T-helper 1 cell treated with Interleukin-12 subunit alpha and Interleukin-12 subunit beta and Interleukin-4 antibody, amounts not matched to agents 30 μg/mL and 1 μg/mL, for 36 hours (primary cell): ENCODE data around the gene STAT5B.
"Not testable (repeated sequence)": the region's sequence is repeated elsewhere in the genome, so short reads cannot be mapped to it uniquely, and the experiment has no call there.

Experiments
- H3K27ac Mint-ChIP-seq: one replicate; pipeline ENCODE4 v1.8.0; 2021; ENCODE audit warnings: mild to moderate bottlenecking, mixed read lengths
- H3K27me3 Mint-ChIP-seq: one replicate; pipeline ENCODE4 v1.8.0; 2021; ENCODE audit warnings: low read depth, mixed read lengths
- H3K36me3 Mint-ChIP-seq: one replicate; pipeline ENCODE4 v1.8.0; 2021; ENCODE audit warnings: low read depth, mixed read lengths
- H3K4me1 Mint-ChIP-seq: one replicate; pipeline ENCODE4 v1.8.0; 2021; ENCODE audit warnings: low read depth, mixed read lengths
- H3K4me3 Mint-ChIP-seq: one replicate; pipeline ENCODE4 v1.8.0; 2021; ENCODE audit warnings: mild to moderate bottlenecking, moderate library complexity, mixed read lengths
- H3K9me3 Mint-ChIP-seq: one replicate; pipeline ENCODE4 v1.8.0; 2021; ENCODE audit warnings: mixed read lengths

STAT5B gene

GRCh38 chr17:42186191-42186590, 90.0 kb downstream of the STAT5B start:
- peaks cover 31% of the 10 kb centered on the region for H3K4me1 Mint-ChIP-seq
- H3K9me3 Mint-ChIP-seq, H3K27me3 Mint-ChIP-seq, H3K27ac Mint-ChIP-seq, H3K36me3 Mint-ChIP-seq, H3K4me3 Mint-ChIP-seq: not testable (repeated sequence)

- no peaks in the 10 kb centered on the region for H3K9me3 Mint-ChIP-seq
- H3K27ac Mint-ChIP-seq: peak overlapping the region; percentile 28
- H3K36me3 Mint-ChIP-seq: peaks cover 5% of the 10 kb centered on the region
- H3K4me3 Mint-ChIP-seq: no peak overlapping the region
- H3K4me1 Mint-ChIP-seq: peaks cover 31% of the 10 kb centered on the region
- peaks cover 9% of the 10 kb centered on the region for H3K27me3 Mint-ChIP-seq
Observed at GRCh38 chr17:42185621-42185930, 90.6 kb downstream of the STAT5B start.

GRCh38 chr17:42184713-42185620, 91.2 kb downstream of the STAT5B start, which contains the start of gene HCRT:
HCRT (minus strand) TSS chr17:42185452; CDS start chr17:42185365, 87 bp downstream.
- peak within 1 kb of the TSS; percentile 52 for H3K27ac Mint-ChIP-seq
- H3K36me3 Mint-ChIP-seq: peaks cover 5% of the 10 kb centered on the region
- no peaks in the 10 kb centered on the region for H3K9me3 Mint-ChIP-seq
- peaks cover 31% of the 10 kb centered on the region for H3K4me1 Mint-ChIP-seq
- H3K27me3 Mint-ChIP-seq: peaks cover 9% of the 10 kb centered on the region
- H3K4me3 Mint-ChIP-seq: peak within 1 kb of the TSS; percentile 73

- H3K27ac Mint-ChIP-seq: peak overlapping the region; percentile 92
Observed at GRCh38 chr17:42183741-42184711, 92.2 kb downstream of the STAT5B start.

GRCh38 chr17:42182927-42183734, 93.1 kb downstream of the STAT5B start:
- Mint-ChIP-seq H3K36me3 (peaks cover 5% of the 10 kb centered on the region), H3K27me3 (peaks cover 24% of the 10 kb centered on the region), H3K9me3 (no peaks in the 10 kb centered on the region), H3K4me1 (peaks cover 42% of the 10 kb centered on the region), H3K4me3 (peak overlapping the region; percentile 93), H3K27ac (peak overlapping the region; percentile 92)

More at GRCh38 chr17:42183741-42184711, 92.2 kb downstream of the STAT5B start:
- Mint-ChIP-seq H3K4me3 (peak overlapping the region; percentile 93), H3K4me1 (peaks cover 37% of the 10 kb centered on the region), H3K36me3 (peaks cover 5% of the 10 kb centered on the region), H3K9me3 (no peaks in the 10 kb centered on the region), H3K27me3 (peaks cover 17% of the 10 kb centered on the region)

GRCh38 chr17:42181851-42182207, 94.4 kb downstream of the STAT5B start:
- peak overlapping the region; percentile 63 for H3K4me3 Mint-ChIP-seq
- no peaks in the 10 kb centered on the region for H3K9me3 Mint-ChIP-seq
- H3K4me1 Mint-ChIP-seq: peaks cover 45% of the 10 kb centered on the region
- no peak overlapping the region for H3K27ac Mint-ChIP-seq
- peaks cover 28% of the 10 kb centered on the region for H3K27me3 Mint-ChIP-seq
- peaks cover 5% of the 10 kb centered on the region for H3K36me3 Mint-ChIP-seq

- Mint-ChIP-seq H3K4me3 (peak within 1 kb of the TSS; percentile 63), H3K27ac (no peak within 1 kb of the TSS), H3K9me3 (no peaks in the 10 kb centered on the region), H3K4me1 (peaks cover 45% of the 10 kb centered on the region), H3K36me3 (peaks cover 5% of the 10 kb centered on the region), H3K27me3 (peaks cover 28% of the 10 kb centered on the region)
Observed at GRCh38 chr17:42180922-42181850, 95.0 kb downstream of the STAT5B start, which contains the start of gene KCNH4. KCNH4 (minus strand) TSS chr17:42181142; CDS start chr17:42180945, 197 bp downstream.

GRCh38 chr17:42180411-42180921, 95.7 kb downstream of the STAT5B start:
- H3K27me3 Mint-ChIP-seq: peaks cover 30% of the 10 kb centered on the region
- H3K9me3 Mint-ChIP-seq: no peaks in the 10 kb centered on the region
- peaks cover 5% of the 10 kb centered on the region for H3K36me3 Mint-ChIP-seq
- H3K4me1 Mint-ChIP-seq: peaks cover 45% of the 10 kb centered on the region
- H3K27ac Mint-ChIP-seq: no peak overlapping the region
- peak overlapping the region; percentile 37 for H3K4me3 Mint-ChIP-seq

- no peak overlapping the region for H3K27ac Mint-ChIP-seq
- H3K4me3 Mint-ChIP-seq: peak overlapping the region; percentile 60
- peaks cover 42% of the 10 kb centered on the region for H3K4me1 Mint-ChIP-seq
- H3K27me3 Mint-ChIP-seq: peaks cover 35% of the 10 kb centered on the region
- no peaks in the 10 kb centered on the region for H3K9me3 Mint-ChIP-seq
- H3K36me3 Mint-ChIP-seq: peaks cover 5% of the 10 kb centered on the region
Observed at GRCh38 chr17:42179911-42180410, 96.2 kb downstream of the STAT5B start.

GRCh38 chr17:42179335-42179734, 96.9 kb downstream of the STAT5B start:
- H3K27ac Mint-ChIP-seq: no peak overlapping the region
- H3K36me3 Mint-ChIP-seq: peaks cover 5% of the 10 kb centered on the region
- peak overlapping the region; percentile 60 for H3K4me3 Mint-ChIP-seq
- H3K27me3 Mint-ChIP-seq: peaks cover 35% of the 10 kb centered on the region
- H3K9me3 Mint-ChIP-seq: no peaks in the 10 kb centered on the region
- H3K4me1 Mint-ChIP-seq: peaks cover 39% of the 10 kb centered on the region

- H3K9me3 Mint-ChIP-seq: no peaks in the 10 kb centered on the region
- H3K4me3 Mint-ChIP-seq: no peak overlapping the region
- H3K36me3 Mint-ChIP-seq: peaks cover 5% of the 10 kb centered on the region
- no peak overlapping the region for H3K27ac Mint-ChIP-seq
- H3K27me3 Mint-ChIP-seq: peaks cover 35% of the 10 kb centered on the region
- peaks cover 38% of the 10 kb centered on the region for H3K4me1 Mint-ChIP-seq
Observed at GRCh38 chr17:42178817-42179216, 97.4 kb downstream of the STAT5B start.

- H3K27me3 Mint-ChIP-seq: peaks cover 35% of the 10 kb centered on the region
Observed at GRCh38 chr17:42177684-42178083, 98.5 kb downstream of the STAT5B start.

More at GRCh38 chr17:42177684-42178083, 98.5 kb downstream of the STAT5B start:
- H3K4me1 Mint-ChIP-seq: peaks cover 29% of the 10 kb centered on the region
- no peaks in the 10 kb centered on the region for H3K36me3 Mint-ChIP-seq
- H3K9me3 Mint-ChIP-seq: no peaks in the 10 kb centered on the region
- no peak overlapping the region for H3K27ac Mint-ChIP-seq
- peak overlapping the region; percentile 4 for H3K4me3 Mint-ChIP-seq
